Measurements from ENCODE around the gene HDAC10.

HDAC10 gene

GRCh38 chr22:50253046-50253915 is 2.2 kb upstream of the HDAC10 start:
- H3K4me3 ChIP-seq: no peak overlapping the region
- H3K36me3 ChIP-seq (replicated peaks): peaks cover 48% of the 10 kb centered on the region
- no peaks in the 10 kb centered on the region for H3K27me3 ChIP-seq (ENCODE audit: low read depth)
- H3K9me3 ChIP-seq: no peaks in the 10 kb centered on the region
- DNase-seq (ENCODE audit: low spot score in 2 of 2): no peak
- in situ Hi-C loops (cut with MboI; ENCODE audit: low sequenced_read_pairs): loop anchor here (5.0 to 10.0 kb wide), 2 partner anchors 74 to 262 kb away; partner anchors contain the start of gene DENND6B
- peaks cover 5% of the 10 kb centered on the region for H3K4me1 ChIP-seq

GRCh38 chr22:50252082-50253045 is 1.3 kb upstream of the HDAC10 start:
- Histone ChIP-seq H3K36me3 (replicated peaks) (peaks cover 50% of the 10 kb centered on the region), H3K9me3 (no peaks in the 10 kb centered on the region), H3K4me1 (peaks cover 5% of the 10 kb centered on the region), H3K4me3 (no peak overlapping the region), H3K27me3 (ENCODE audit: low read depth) (no peaks in the 10 kb centered on the region)
- DNase-seq (ENCODE audit: low spot score in 2 of 2): peak; percentile 29 to 75
- in situ Hi-C loops (cut with MboI; ENCODE audit: low sequenced_read_pairs): loop anchor here (5.0 to 10.0 kb wide), 2 partner anchors 75 to 262 kb away; partner anchors contain the start of gene DENND6B

GRCh38 chr22:50251477-50252081 is 514 bp upstream of the HDAC10 start:
- Histone ChIP-seq H3K4me3 (peak overlapping the region; percentile 71), H3K4me1 (peaks cover 5% of the 10 kb centered on the region), H3K36me3 (replicated peaks) (peaks cover 51% of the 10 kb centered on the region), H3K27me3 (ENCODE audit: low read depth) (no peaks in the 10 kb centered on the region), H3K9me3 (no peaks in the 10 kb centered on the region)
- in situ Hi-C loops (cut with MboI; ENCODE audit: low sequenced_read_pairs): loop anchor here (5.0 to 10.0 kb wide), 2 partner anchors 76 to 263 kb away; partner anchors contain the start of gene DENND6B
- DNase-seq (ENCODE audit: low spot score in 2 of 2): no peak

- no peaks in the 10 kb centered on the region for H3K9me3 ChIP-seq
- DNase-seq (ENCODE audit: low spot score in 2 of 2): no peak
- H3K4me1 ChIP-seq: peaks cover 5% of the 10 kb centered on the region
- in situ Hi-C loops (cut with MboI; ENCODE audit: low sequenced_read_pairs): loop anchor here (5.0 to 10.0 kb wide), 2 partner anchors 77 to 265 kb away; partner anchors contain the start of gene DENND6B
- peaks cover 56% of the 10 kb centered on the region for H3K36me3 ChIP-seq (replicated peaks)
- peak overlapping the region; percentile 71 for H3K4me3 ChIP-seq
- H3K27me3 ChIP-seq (ENCODE audit: low read depth): no peaks in the 10 kb centered on the region
These were observed 863 bp downstream of the HDAC10 start for GRCh38 chr22:50250249-50250554.

- peaks cover 5% of the 10 kb centered on the region for H3K4me1 ChIP-seq
- in situ Hi-C loops (cut with MboI; ENCODE audit: low sequenced_read_pairs): loop anchor here (5.0 to 10.0 kb wide), 2 partner anchors 78 to 265 kb away; partner anchors contain the start of gene DENND6B
- H3K36me3 ChIP-seq (replicated peaks): peaks cover 53% of the 10 kb centered on the region
- H3K9me3 ChIP-seq: no peaks in the 10 kb centered on the region
- H3K4me3 ChIP-seq: peak overlapping the region; percentile 71; the same call in 1 of the 2 replicates
- no peaks in the 10 kb centered on the region for H3K27me3 ChIP-seq (ENCODE audit: low read depth)
- no peak for DNase-seq (ENCODE audit: low spot score in 2 of 2)
These were observed 1.5 kb downstream of the HDAC10 start for GRCh38 chr22:50249341-50250248.

- in situ Hi-C loops (cut with MboI; ENCODE audit: low sequenced_read_pairs): no loop called here
- no peak overlapping the region for H3K4me3 ChIP-seq
- H3K4me1 ChIP-seq: peaks cover 5% of the 10 kb centered on the region
- H3K27me3 ChIP-seq (ENCODE audit: low read depth): no peaks in the 10 kb centered on the region
- H3K36me3 ChIP-seq (replicated peaks): peaks cover 51% of the 10 kb centered on the region
- H3K9me3 ChIP-seq: no peaks in the 10 kb centered on the region
- no peak for DNase-seq (ENCODE audit: low spot score in 2 of 2)
These were observed 2.6 kb downstream of the HDAC10 start for GRCh38 chr22:50248196-50249081.

GRCh38 chr22:50247748-50248147 is 3.3 kb downstream of the HDAC10 start:
- H3K9me3 ChIP-seq: no peaks in the 10 kb centered on the region
- H3K4me1 ChIP-seq: peaks cover 5% of the 10 kb centered on the region
- no peaks in the 10 kb centered on the region for H3K27me3 ChIP-seq (ENCODE audit: low read depth)
- peaks cover 51% of the 10 kb centered on the region for H3K36me3 ChIP-seq (replicated peaks)
- peak in 1 of 2 experiments; percentile 49 for DNase-seq (ENCODE audit: low spot score in 2 of 2)
- in situ Hi-C loops (cut with MboI; ENCODE audit: low sequenced_read_pairs): no loop called here
- H3K4me3 ChIP-seq: no peak overlapping the region

GRCh38 chr22:50246242-50247175 is 4.6 kb downstream of the HDAC10 start:
- H3K9me3 ChIP-seq: no peaks in the 10 kb centered on the region
- no peaks in the 10 kb centered on the region for H3K27me3 ChIP-seq (ENCODE audit: low read depth)
- in situ Hi-C loops (cut with MboI; ENCODE audit: low sequenced_read_pairs): no loop called here
- peaks cover 6% of the 10 kb centered on the region for H3K4me1 ChIP-seq
- H3K36me3 ChIP-seq (replicated peaks): peaks cover 45% of the 10 kb centered on the region
- peak in 1 of 2 experiments; percentile 12 for DNase-seq (ENCODE audit: low spot score in 2 of 2)
- H3K4me3 ChIP-seq: no peak overlapping the region

GRCh38 chr22:50245214-50246072 is 5.6 kb downstream of the HDAC10 start:
- H3K27me3 ChIP-seq (ENCODE audit: low read depth): no peaks in the 10 kb centered on the region
- peaks cover 45% of the 10 kb centered on the region for H3K36me3 ChIP-seq (replicated peaks)
- H3K4me3 ChIP-seq: peak overlapping the region; percentile 100
- H3K9me3 ChIP-seq: no peaks in the 10 kb centered on the region
- no peak for DNase-seq (ENCODE audit: low spot score in 2 of 2)
- in situ Hi-C loops (cut with MboI; ENCODE audit: low sequenced_read_pairs): no loop called here
- H3K4me1 ChIP-seq: peaks cover 8% of the 10 kb centered on the region

- in situ Hi-C loops (cut with MboI; ENCODE audit: low sequenced_read_pairs): no loop called here
- peak within 1 kb of the TSS; percentile 100 for H3K4me3 ChIP-seq
- H3K36me3 ChIP-seq (replicated peaks): peaks cover 46% of the 10 kb centered on the region
- no peaks in the 10 kb centered on the region for H3K27me3 ChIP-seq (ENCODE audit: low read depth)
- H3K9me3 ChIP-seq: no peaks in the 10 kb centered on the region
- DNase-seq (ENCODE audit: low spot score in 2 of 2): peak; percentile 89 to 94
- peaks cover 3% of the 10 kb centered on the region; the same call in 1 of the 2 replicates for H3K4me1 ChIP-seq
These were observed 6.4 kb downstream of the HDAC10 start, which contains the start of gene TUBGCP6 for GRCh38 chr22:50244420-50245213. TUBGCP6 (minus strand) TSS chr22:50245023; CDS start chr22:50244459, 564 bp downstream.

All from HAP-1 (cell line).